Erythroblast (primary cell): Measurements from ENCODE around the gene PRICKLE4.

ENCODE experiments used
- GATA1 ChIP-seq: IDR thresholded peaks from 2 replicates; pipeline ENCODE4 v1.6.1; 2011; ENCODE audit warnings: low read depth, mild to moderate bottlenecking, control low read depth, low read length, moderate library complexity
- POLR2A ChIP-seq: IDR thresholded peaks from 2 replicates; pipeline ENCODE4 v1.6.1; 2011; ENCODE audit warnings: mild to moderate bottlenecking, low read length

GRCh38 chr6:41826343-41827022 is 45.9 kb downstream of the PRICKLE4 start:
- TF ChIP-seq POLR2A: no peak
- no peak for TF ChIP-seq GATA1
